ENCODE results near the gene CREB5. TPM values are rescaled to one million over a fixed set of nuclear protein-coding genes. Genes with fewer than 3 reads are reported as not detected.

CREB5 gene
- total RNA-seq, 1 experiment from 2014 or later, result 5.2 TPM

- Histone ChIP-seq H3F3A (ENCODE audit: low read length, unreplicated experiment) (no peaks in the 10 kb centered on the region), H3K27ac (ENCODE audit: low read length) (no peak overlapping the region), H2AFZ (ENCODE audit: low read length) (peak overlapping the region; percentile 79), H3K79me2 (ENCODE audit: low read length) (no peaks in the 10 kb centered on the region), H3K4me3 (ENCODE audit: low read length) (peak overlapping the region; percentile 65; the same call in 1 of the 2 replicates), H3K9ac (ENCODE audit: low read length) (no peak overlapping the region), H4K20me1 (ENCODE audit: low read length) (no peaks in the 10 kb centered on the region), H3K36me3 (ENCODE audit: low read depth, low read length) (no peaks in the 10 kb centered on the region), H3K9me3 (ENCODE audit: low read length) (no peaks in the 10 kb centered on the region), H3K4me2 (ENCODE audit: low read length) (peak overlapping the region; percentile 90), H3K4me1 (ENCODE audit: insufficient read depth, low read length) (peaks cover 8% of the 10 kb centered on the region), H3K9me2 (replicated peaks; ENCODE audit: low read length) (no peaks in the 10 kb centered on the region), H3K27me3 (ENCODE audit: low read length) (no peaks in the 10 kb centered on the region)
- TF ChIP-seq EZH2phosphoT487 (IDR thresholded peaks at IDR 0.05; ENCODE audit: borderline replicate concordance, low read length), result no peak
- TF ChIP-seq CTCF (conservative IDR thresholded peaks at IDR 0.05; ENCODE audit: low read depth, low read length), result no peak
- no peak for TF ChIP-seq EZH2 (IDR thresholded peaks at IDR 0.05; ENCODE audit: low read length, unreplicated experiment)
- ATAC-seq (no peak), DNase-seq (no peak)
- no TSS peak for BruUV-seq (replicated peaks)
- intact Hi-C loops (cut with micrococcal nuclease), result loop anchor here (1.0 to 2.0 kb wide), 2 partner anchors 236 to 358 kb away; no protein-coding TSS in a partner anchor
- CTCF ChIA-PET, result interaction anchor here (0.5 to 0.7 kb wide), 3 partner anchors 236 to 532 kb away, joined by 3 to 5 read pairs (median 3); no protein-coding TSS in a partner anchor
- POLR2A ChIA-PET (ENCODE audit: unreplicated experiment), result no interaction called here
Measured at GRCh38 chr7:28390426-28390825, 21.9 kb upstream of the CREB5 start.

DNA sequence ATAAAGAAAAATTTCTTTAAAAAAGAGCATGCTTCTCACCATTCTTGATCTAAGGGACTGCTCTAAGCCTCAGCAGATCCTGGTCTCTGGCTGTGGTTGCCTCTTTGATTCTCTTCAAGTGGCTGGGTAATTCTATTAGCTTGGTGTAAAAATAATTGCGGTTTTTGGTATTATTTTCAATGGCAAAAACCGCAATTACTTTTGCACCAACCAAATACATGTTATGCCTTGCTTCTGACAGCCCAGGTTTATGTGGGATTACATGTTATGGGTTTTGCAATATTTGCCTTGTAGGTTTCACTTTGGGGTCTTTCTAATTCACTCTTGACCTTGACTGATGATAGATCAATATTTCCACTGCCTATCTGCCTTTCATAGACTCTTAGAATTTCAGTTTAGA is 20.0 kb upstream of the CREB5 start:
- DNase-seq, result no peak
- intact Hi-C loops (cut with micrococcal nuclease), result no loop called here
- Histone ChIP-seq H3K36me3 (ENCODE audit: low read depth, low read length) (no peaks in the 10 kb centered on the region), H3K79me2 (ENCODE audit: low read length) (no peaks in the 10 kb centered on the region), H3K4me3 (ENCODE audit: low read length) (no peak overlapping the region), H3F3A (ENCODE audit: low read length, unreplicated experiment) (no peaks in the 10 kb centered on the region), H3K9ac (ENCODE audit: low read length) (no peak overlapping the region), H3K27ac (ENCODE audit: low read length) (no peak overlapping the region), H3K4me1 (ENCODE audit: insufficient read depth, low read length) (peaks cover 8% of the 10 kb centered on the region), H3K9me2 (replicated peaks; ENCODE audit: low read length) (no peaks in the 10 kb centered on the region), H4K20me1 (ENCODE audit: low read length) (no peaks in the 10 kb centered on the region), H2AFZ (ENCODE audit: low read length) (no peak overlapping the region), H3K27me3 (ENCODE audit: low read length) (no peaks in the 10 kb centered on the region), H3K4me2 (ENCODE audit: low read length) (no peak overlapping the region), H3K9me3 (ENCODE audit: low read length) (no peaks in the 10 kb centered on the region)
- no peak for TF ChIP-seq EZH2 (IDR thresholded peaks at IDR 0.05; ENCODE audit: low read length, unreplicated experiment)
- no peak for TF ChIP-seq CTCF (conservative IDR thresholded peaks at IDR 0.05; ENCODE audit: low read depth, low read length)
- TF ChIP-seq EZH2phosphoT487 (IDR thresholded peaks at IDR 0.05; ENCODE audit: borderline replicate concordance, low read length), result no peak
- BruUV-seq (replicated peaks), result no TSS peak
- ChIA-PET POLR2A (ENCODE audit: unreplicated experiment) (no interaction called here), CTCF (no interaction called here)
- no peak for ATAC-seq

DNA sequence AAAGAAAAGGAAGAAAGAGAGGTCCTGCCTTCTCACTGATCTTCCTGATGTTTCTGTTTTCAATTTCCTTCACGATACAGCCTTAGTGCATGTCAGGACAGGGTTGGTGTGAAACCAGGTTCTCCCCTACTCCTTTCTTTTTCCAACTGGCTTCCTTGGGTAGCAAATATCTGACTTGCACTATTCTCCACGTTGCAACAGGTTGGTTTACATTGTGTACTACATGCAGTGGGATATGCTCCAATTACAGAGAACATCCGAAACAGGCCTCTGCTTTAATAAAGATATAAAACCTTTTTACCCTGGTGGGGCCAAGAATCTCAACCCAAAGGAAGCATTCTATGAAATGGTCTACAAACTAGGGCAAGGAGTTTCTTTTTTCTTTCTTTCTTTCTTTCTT is 16.9 kb upstream of the CREB5 start:
- ATAC-seq (no peak), DNase-seq (no peak)
- no peaks in the 10 kb centered on the region for H4K20me1 ChIP-seq (ENCODE audit: low read length)
- intact Hi-C loops (cut with micrococcal nuclease), result no loop called here
- H3K9me2 ChIP-seq (replicated peaks; ENCODE audit: low read length), result no peaks in the 10 kb centered on the region
- POLR2A ChIA-PET (ENCODE audit: unreplicated experiment), result no interaction called here
- no TSS peak for BruUV-seq (replicated peaks)
- no peaks in the 10 kb centered on the region for H3K79me2 ChIP-seq (ENCODE audit: low read length)
- no peak overlapping the region for H3K9ac ChIP-seq (ENCODE audit: low read length)
- H3K4me2 ChIP-seq (ENCODE audit: low read length), result no peak overlapping the region
- no peaks in the 10 kb centered on the region for H3F3A ChIP-seq (ENCODE audit: low read length, unreplicated experiment)
- no peak overlapping the region for H3K27ac ChIP-seq (ENCODE audit: low read length)
- H3K9me3 ChIP-seq (ENCODE audit: low read length), result no peaks in the 10 kb centered on the region
- H3K4me3 ChIP-seq (ENCODE audit: low read length), result no peak overlapping the region
- CTCF ChIA-PET, result no interaction called here
- no peaks in the 10 kb centered on the region for H3K4me1 ChIP-seq (ENCODE audit: insufficient read depth, low read length)
- no peaks in the 10 kb centered on the region for H3K36me3 ChIP-seq (ENCODE audit: low read depth, low read length)
- no peaks in the 10 kb centered on the region for H3K27me3 ChIP-seq (ENCODE audit: low read length)
- TF ChIP-seq EZH2 (IDR thresholded peaks at IDR 0.05; ENCODE audit: low read length, unreplicated experiment), result no peak
- TF ChIP-seq EZH2phosphoT487 (IDR thresholded peaks at IDR 0.05; ENCODE audit: borderline replicate concordance, low read length), result no peak
- no peak for TF ChIP-seq CTCF (conservative IDR thresholded peaks at IDR 0.05; ENCODE audit: low read depth, low read length)
- no peak overlapping the region for H2AFZ ChIP-seq (ENCODE audit: low read length)

Measured in PC-3 (cell line).